DMS 273 treated with DMSO at 0.1 percent for 48 hours (cell line): ENCODE measurements around the gene POLR2J3.
"Not testable (repeated sequence)": the region's sequence is repeated elsewhere in the genome, so short reads cannot be mapped to it uniquely, and the experiment has no call there.

Experiments used
- DNase-seq: peaks from one replicate; lab custom pipeline; 2025; lab: John Stamatoyannopoulos, UW

The POLR2J3 gene

DNA sequence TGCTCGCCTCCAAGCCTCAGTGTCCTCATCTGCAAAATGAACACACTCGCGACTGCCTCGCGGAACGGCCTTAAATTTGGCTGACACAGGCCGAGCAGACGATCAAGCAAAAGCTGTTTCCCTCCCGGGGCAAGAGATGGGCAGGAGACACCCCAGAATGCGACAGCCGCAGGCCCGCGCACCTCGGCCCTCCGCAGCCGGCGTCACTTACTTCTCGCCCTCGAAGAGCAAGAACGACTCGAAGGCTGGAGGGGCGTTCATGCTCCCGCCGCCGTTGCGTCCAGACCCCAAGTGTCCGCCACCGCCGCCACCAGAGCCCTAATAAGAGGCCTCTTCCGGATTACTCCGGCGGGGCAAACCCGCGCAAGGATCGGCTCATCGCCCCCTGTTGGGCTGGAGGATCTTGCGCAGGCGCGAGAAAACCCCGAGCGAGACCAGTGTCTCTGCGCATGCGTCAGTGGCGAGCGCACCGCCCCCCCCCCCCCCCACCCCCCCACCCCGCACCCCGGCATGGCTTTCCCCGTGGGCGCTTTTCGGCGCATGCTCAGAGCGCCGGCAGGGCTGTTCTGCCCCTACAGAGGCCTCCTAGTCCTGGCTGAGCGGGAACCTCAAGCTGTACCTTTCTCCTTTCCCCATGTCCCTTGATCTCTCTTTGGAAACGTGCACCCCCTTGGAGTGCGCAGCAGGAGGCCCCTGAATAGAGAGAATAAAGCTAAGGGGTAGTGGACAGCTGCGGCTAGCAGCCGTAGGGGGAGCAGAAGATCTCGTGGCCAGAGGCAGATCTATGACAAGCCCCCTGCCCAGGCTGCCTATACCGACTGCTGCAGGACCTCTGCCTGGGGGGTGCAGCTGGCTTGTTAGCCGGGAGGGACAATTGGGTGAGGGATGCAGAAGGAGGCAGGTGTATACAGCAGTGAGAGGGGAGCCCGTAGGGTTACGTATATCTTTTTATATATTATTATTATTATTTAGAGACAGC lies at the start of gene POLR2J3:
POLR2J3 (minus strand) TSS at position 323 of the 979 bp plus-strand sequence; CDS start at position 261, 62 bp downstream.
- not testable (repeated sequence) for DNase-seq

GRCh38 chr7:102618122-102618521 lies 45.7 kb upstream of the POLR2J3 start:
- not testable (repeated sequence) for DNase-seq

DNA sequence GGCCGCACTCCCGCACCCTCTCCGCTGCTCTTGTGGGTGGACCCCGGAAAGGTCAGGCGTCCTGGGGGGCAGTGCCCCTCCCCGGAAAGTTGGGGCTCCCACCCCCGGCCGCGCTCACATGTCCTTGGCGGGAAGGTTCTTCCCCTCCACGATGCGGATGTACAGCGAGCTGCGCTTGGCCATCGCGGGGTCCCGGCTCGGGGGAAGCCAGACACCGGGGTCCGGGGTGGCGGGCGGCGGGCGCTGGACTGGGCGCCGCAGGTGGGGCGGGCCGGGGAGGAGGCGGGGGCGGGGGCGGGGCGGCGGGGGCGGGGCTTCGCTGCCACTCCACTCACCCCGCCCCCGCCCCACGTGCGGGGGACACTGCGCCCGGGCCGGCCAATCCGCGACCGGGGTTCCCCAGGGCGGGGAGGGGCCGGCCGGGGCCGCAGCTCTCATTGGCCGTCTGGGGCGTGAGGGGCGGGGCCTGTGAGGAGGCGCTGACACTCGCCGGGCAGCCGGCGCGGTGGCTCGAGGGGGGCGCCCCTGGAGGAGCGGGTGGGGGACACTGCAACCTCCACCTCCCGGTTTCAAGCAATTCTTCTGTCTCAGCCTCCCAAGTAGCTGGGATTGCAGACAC lies 44.2 kb upstream of the POLR2J3 start, which contains the start of gene RASA4:
RASA4 (minus strand) TSS at position 250 of the 619 bp plus-strand sequence; CDS start at position 183, 67 bp downstream.
- DNase-seq, result not testable (repeated sequence)

- DNase-seq, result not testable (repeated sequence)
These were observed 43.5 kb upstream of the POLR2J3 start for GRCh38 chr7:102615930-102616329.

GRCh38 chr7:102614873-102615272 lies 42.5 kb upstream of the POLR2J3 start:
- not testable (repeated sequence) for DNase-seq

- not testable (repeated sequence) for DNase-seq
These were observed 41.9 kb upstream of the POLR2J3 start for GRCh38 chr7:102614346-102614697.

GRCh38 chr7:102613575-102614345 lies 41.4 kb upstream of the POLR2J3 start:
- not testable (repeated sequence) for DNase-seq

DNA sequence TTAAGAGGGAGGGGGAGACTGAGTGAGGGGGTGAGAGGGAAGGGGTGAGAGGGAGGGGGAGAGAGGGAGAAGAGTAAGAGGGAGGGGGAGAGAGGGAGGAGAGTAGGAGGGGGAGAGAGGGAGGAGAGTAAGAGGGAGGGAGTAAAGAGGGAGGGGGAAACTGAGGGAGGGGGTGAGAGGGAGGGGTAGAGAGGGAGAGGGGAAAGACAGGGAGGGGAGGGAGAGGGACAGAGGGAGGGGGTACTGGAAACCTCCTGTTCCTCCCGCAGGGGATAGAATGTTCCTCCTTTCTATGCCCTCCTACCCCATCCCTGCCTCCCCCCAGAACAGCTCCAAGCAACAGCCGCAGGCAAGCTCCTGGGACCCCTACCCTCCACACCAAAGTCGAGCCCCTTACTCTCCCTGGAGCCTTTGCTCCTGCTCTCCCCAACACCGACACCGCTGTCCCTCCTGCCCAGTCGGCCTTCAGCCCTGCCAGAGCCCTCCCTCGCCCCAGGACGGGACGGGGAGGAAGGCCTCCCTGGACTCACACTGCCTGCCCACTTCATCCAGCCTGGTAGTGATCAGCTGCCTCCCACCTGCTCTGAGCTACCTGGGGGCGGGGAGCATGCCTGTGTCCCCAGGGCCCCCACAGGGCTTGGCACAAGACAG lies 39.4 kb upstream of the POLR2J3 start:
- DNase-seq, result not testable (repeated sequence)

- not testable (repeated sequence) for DNase-seq
These were observed 38.8 kb upstream of the POLR2J3 start for GRCh38 chr7:102611013-102611674.

- not testable (repeated sequence) for DNase-seq
These were observed 38.1 kb upstream of the POLR2J3 start for GRCh38 chr7:102610441-102610840.

GRCh38 chr7:102609734-102610133 lies 37.4 kb upstream of the POLR2J3 start:
- not testable (repeated sequence) for DNase-seq

DNA sequence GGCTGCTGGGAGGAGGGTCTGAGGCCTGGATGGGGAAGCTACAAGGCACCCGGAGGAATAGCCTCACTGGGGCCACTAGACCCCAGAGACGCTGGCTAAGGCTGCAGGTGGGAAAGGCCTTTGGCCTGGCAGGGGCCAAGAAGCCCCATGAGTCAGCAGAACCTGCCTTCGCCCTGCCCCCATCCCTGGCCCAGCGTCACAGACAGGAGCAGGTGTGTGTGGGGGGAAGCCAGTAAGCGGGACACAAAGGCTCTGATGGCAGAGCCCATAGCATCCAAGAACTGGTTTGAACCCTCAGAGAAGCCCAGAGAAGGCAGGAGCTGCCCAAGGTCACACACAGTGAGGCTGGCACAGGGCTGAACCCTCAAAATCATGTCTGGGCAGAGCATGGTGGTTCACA lies 34.5 kb upstream of the POLR2J3 start:
- DNase-seq, result not testable (repeated sequence)

- not testable (repeated sequence) for DNase-seq
These were observed 32.2 kb upstream of the POLR2J3 start for GRCh38 chr7:102604431-102605145.

- not testable (repeated sequence) for DNase-seq
These were observed 29.9 kb upstream of the POLR2J3 start for GRCh38 chr7:102602317-102602716.

DNA sequence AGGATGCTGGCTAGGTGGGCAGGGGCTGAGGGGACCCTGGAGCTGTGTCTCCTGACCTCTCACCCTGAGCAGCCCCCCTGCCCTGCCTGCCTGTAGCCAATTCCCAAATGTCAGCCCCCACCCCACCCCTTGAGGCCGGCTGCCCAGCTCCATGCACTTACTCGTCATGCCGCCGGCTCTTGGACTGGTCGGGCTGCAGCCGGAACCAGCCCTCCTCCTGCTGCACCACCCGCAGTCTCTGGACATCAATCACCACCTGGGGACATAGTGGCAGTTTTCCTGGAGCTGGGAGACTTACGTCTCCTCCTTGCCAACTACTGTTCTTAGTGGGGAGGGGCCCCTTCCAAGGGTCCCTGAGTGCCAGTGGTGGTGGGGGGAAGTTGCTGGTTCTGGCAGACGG lies 27.3 kb upstream of the POLR2J3 start:
- not testable (repeated sequence) for DNase-seq

DNA sequence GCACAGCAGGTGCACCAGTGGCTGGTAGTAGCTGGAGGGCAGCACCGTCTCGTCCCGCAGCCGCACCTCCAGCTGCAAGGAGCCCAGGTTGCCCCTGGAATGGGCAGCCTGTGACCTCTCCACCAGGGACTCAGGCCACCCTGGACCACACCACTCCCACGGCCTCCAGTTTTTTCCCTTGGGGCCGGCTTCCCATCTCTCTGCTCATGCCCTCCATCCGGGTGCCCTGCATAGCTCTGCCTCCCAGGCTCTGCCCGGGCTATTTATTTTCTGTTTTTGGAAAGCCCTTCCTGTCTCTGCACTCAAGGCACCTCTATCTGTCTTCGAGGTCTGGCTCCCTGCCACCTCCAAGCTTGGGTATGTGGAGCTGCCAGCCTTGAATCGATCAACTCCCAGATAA lies 23.7 kb upstream of the POLR2J3 start:
- not testable (repeated sequence) for DNase-seq

GRCh38 chr7:102593637-102594334 lies 21.4 kb upstream of the POLR2J3 start:
- DNase-seq, result not testable (repeated sequence)

- DNase-seq, result not testable (repeated sequence)
These were observed 20.2 kb upstream of the POLR2J3 start for GRCh38 chr7:102592477-102593019.

- not testable (repeated sequence) for DNase-seq
These were observed 17.5 kb upstream of the POLR2J3 start for GRCh38 chr7:102589857-102590256.
